Measurements from ENCODE around the gene TRIM9. TPM values are rescaled to one million over a fixed set of nuclear protein-coding genes. Genes with fewer than 3 reads are reported as not detected.

The TRIM9 gene
- total RNA-seq, 4 donors from 2014 or later, result 0.26 to 3.0 (median 0.87) TPM

- in situ Hi-C loops (cut with MboI; ENCODE audit: low sequenced_read_pairs in 4 of 4) (no loop called here), intact Hi-C loops (cut with DNase I; ENCODE audit: low total_unique reads) (no loop called here)
- peak in 1 of 2 donors; percentile 47 for ATAC-seq
- Histone ChIP-seq H3K27me3 (no peaks in the 10 kb centered on the region), H3K36me3 (no peaks in the 10 kb centered on the region), H3K4me1 (peaks cover 0 to 3% of the 10 kb centered on the region in 2 donors), H3K9me3 (no peaks in the 10 kb centered on the region), H3K27ac (no peak overlapping the region), H3K4me3 (no peak overlapping the region)
- TF ChIP-seq, protein P1, sequence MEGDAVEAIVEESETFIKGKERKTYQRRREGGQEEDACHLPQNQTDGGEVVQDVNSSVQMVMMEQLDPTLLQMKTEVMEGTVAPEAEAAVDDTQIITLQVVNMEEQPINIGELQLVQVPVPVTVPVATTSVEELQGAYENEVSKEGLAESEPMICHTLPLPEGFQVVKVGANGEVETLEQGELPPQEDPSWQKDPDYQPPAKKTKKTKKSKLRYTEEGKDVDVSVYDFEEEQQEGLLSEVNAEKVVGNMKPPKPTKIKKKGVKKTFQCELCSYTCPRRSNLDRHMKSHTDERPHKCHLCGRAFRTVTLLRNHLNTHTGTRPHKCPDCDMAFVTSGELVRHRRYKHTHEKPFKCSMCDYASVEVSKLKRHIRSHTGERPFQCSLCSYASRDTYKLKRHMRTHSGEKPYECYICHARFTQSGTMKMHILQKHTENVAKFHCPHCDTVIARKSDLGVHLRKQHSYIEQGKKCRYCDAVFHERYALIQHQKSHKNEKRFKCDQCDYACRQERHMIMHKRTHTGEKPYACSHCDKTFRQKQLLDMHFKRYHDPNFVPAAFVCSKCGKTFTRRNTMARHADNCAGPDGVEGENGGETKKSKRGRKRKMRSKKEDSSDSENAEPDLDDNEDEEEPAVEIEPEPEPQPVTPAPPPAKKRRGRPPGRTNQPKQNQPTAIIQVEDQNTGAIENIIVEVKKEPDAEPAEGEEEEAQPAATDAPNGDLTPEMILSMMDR (IDR thresholded peaks at IDR 0.05 in 4 of 5, conservative IDR thresholded peaks at IDR 0.05 in 1 of 5), result no peak
- TF ChIP-seq POLR2A (IDR thresholded peaks at IDR 0.05), result no peak
- no peak for DNase-seq
Measured at GRCh38 chr14:51079085-51079484, 15.8 kb downstream of the TRIM9 start.

GRCh38 chr14:51074701-51075385, 20.1 kb downstream of the TRIM9 start:
- H3K4me1 ChIP-seq, result peaks cover 0 to 3% of the 10 kb centered on the region in 2 donors
- no peak overlapping the region for H3K27ac ChIP-seq
- no peak for ATAC-seq
- DNase-seq, result no peak
- no peaks in the 10 kb centered on the region for H3K36me3 ChIP-seq
- no peaks in the 10 kb centered on the region for H3K27me3 ChIP-seq
- TF ChIP-seq POLR2A (IDR thresholded peaks at IDR 0.05), result no peak
- TF ChIP-seq, protein P1 (IDR thresholded peaks at IDR 0.05 in 4 of 5, conservative IDR thresholded peaks at IDR 0.05 in 1 of 5), result no peak
- no peak overlapping the region for H3K4me3 ChIP-seq
- in situ Hi-C loops (cut with MboI; ENCODE audit: low sequenced_read_pairs in 4 of 4), result no loop called here
- no peaks in the 10 kb centered on the region for H3K9me3 ChIP-seq
- intact Hi-C loops (cut with DNase I; ENCODE audit: low total_unique reads), result no loop called here

DNA sequence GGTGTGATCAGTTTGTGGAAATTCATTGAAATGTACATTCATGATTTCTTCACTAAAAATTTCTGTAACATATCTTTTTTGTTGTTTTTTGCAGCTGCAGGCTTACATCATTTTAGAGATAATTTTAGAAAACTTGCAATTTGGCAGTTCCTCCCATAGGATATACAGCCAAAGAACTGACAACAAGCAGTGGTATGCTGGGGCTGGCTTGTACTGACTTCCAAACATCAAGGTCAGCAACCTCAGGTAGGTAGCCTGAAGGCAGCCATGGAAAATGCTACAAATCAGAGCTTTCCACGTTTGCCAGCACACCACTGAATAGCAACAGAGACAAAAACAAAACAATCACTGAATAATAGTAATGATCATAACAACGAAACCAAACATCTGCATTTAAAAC, 21.2 kb downstream of the TRIM9 start:
- intact Hi-C loops (cut with DNase I; ENCODE audit: low total_unique reads) (no loop called here), in situ Hi-C loops (cut with MboI; ENCODE audit: low sequenced_read_pairs in 4 of 4) (no loop called here)
- Histone ChIP-seq H3K4me3 (no peak overlapping the region), H3K4me1 (no peaks in the 10 kb centered on the region), H3K27ac (no peak overlapping the region), H3K27me3 (no peaks in the 10 kb centered on the region), H3K36me3 (no peaks in the 10 kb centered on the region), H3K9me3 (no peaks in the 10 kb centered on the region)
- no peak for ATAC-seq
- TF ChIP-seq, protein P1 (IDR thresholded peaks at IDR 0.05 in 4 of 5, conservative IDR thresholded peaks at IDR 0.05 in 1 of 5), result no peak
- no peak for TF ChIP-seq POLR2A (IDR thresholded peaks at IDR 0.05)
- no peak for DNase-seq

- Histone ChIP-seq H3K27me3 (no peaks in the 10 kb centered on the region), H3K4me1 (no peaks in the 10 kb centered on the region), H3K36me3 (no peaks in the 10 kb centered on the region), H3K4me3 (no peak overlapping the region), H3K9me3 (no peaks in the 10 kb centered on the region), H3K27ac (no peak overlapping the region)
- ATAC-seq (no peak), DNase-seq (no peak)
- no peak for TF ChIP-seq POLR2A (IDR thresholded peaks at IDR 0.05)
- TF ChIP-seq, protein P1 (IDR thresholded peaks at IDR 0.05 in 4 of 5, conservative IDR thresholded peaks at IDR 0.05 in 1 of 5), result no peak
- in situ Hi-C loops (cut with MboI; ENCODE audit: low sequenced_read_pairs in 4 of 4), result no loop called here
- intact Hi-C loops (cut with DNase I; ENCODE audit: low total_unique reads), result no loop called here
Measured at GRCh38 chr14:51072976-51073375, 21.9 kb downstream of the TRIM9 start.

GRCh38 chr14:51071857-51072256, 23.0 kb downstream of the TRIM9 start:
- Histone ChIP-seq H3K9me3 (no peaks in the 10 kb centered on the region), H3K27me3 (no peaks in the 10 kb centered on the region), H3K36me3 (no peaks in the 10 kb centered on the region), H3K4me1 (no peaks in the 10 kb centered on the region), H3K27ac (no peak overlapping the region), H3K4me3 (no peak overlapping the region)
- intact Hi-C loops (cut with DNase I; ENCODE audit: low total_unique reads) (no loop called here), in situ Hi-C loops (cut with MboI; ENCODE audit: low sequenced_read_pairs in 4 of 4) (no loop called here)
- DNase-seq (no peak), ATAC-seq (peak in 1 of 2 donors; percentile 24)
- no peak for TF ChIP-seq POLR2A (IDR thresholded peaks at IDR 0.05)
- TF ChIP-seq, protein P1 (IDR thresholded peaks at IDR 0.05 in 4 of 5, conservative IDR thresholded peaks at IDR 0.05 in 1 of 5), result no peak

Data from gastrocnemius medialis (tissue), 4 donors.